Spleen (tissue), 7 donors: Measurements from ENCODE around the gene ZNF652.

ENCODE experiments used
- POLR2A ChIP-seq, 3 donors: fragments of 450-650 bp; IDR thresholded peaks; one replicate each; pipeline ENCODE4 v1.5.1; 2017; ENCODE audit warnings: antibody characterized with exemption in 3 of 3, mild to moderate bottlenecking in 1 of 3
- POLR2AphosphoS5 ChIP-seq, 3 donors: sonication (generic); formaldehyde crosslinking; IDR thresholded peaks; one replicate each; pipeline ENCODE4 v1.5.1; 2017; ENCODE audit warnings: antibody characterized with exemption in 3 of 3
- TF ChIP-seq, protein P1 (sequence below), 11 experiments: fragments of 200-600 bp in 7 of 11; fragments of 450-650 bp in 4 of 11; sonication (generic) in 4 of 11; IDR thresholded peaks in 8 of 11; conservative IDR thresholded peaks in 3 of 11; 1 replicate in 7 of 11; 2 replicates in 4 of 11; pipeline versions ENCODE4 v1.4.0 to v1.8.0; 2016 to 2021; ENCODE audit warnings: antibody characterized with exemption in 11 of 11, inconsistent platforms in 4 of 11, mild to moderate bottlenecking in 1 of 11
- donor health status: DM: no; HTN: no; CAD: no; lungs with moderate emphysema.
- donor health status: DM: no; HTN: no; CAD: no.
- donor health status: DM: no; HTN: no; CAD: no.

DNA sequence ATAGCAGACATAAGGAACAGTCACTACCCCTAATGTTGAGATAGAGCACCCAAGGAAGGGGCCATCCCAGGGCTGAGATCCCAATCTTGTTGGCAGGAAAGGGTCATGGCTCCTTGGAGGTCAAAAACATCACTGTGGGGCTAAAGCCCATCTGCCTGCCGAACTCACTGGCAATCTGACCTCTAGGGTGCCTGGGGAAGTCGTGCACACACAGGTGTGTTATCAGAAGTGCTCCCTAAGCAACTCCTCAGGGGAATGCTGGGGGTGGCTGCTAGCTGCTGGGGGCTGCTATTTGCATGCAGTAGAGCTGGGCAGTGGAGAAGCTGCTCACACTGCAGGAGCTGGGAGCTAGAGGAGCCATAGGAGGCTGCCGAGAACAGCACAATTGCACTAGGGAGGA is 84.0 kb downstream of the ZNF652 start:
- TF ChIP-seq POLR2A (IDR thresholded peaks at IDR 0.05) = no peak
- TF ChIP-seq, protein P1, sequence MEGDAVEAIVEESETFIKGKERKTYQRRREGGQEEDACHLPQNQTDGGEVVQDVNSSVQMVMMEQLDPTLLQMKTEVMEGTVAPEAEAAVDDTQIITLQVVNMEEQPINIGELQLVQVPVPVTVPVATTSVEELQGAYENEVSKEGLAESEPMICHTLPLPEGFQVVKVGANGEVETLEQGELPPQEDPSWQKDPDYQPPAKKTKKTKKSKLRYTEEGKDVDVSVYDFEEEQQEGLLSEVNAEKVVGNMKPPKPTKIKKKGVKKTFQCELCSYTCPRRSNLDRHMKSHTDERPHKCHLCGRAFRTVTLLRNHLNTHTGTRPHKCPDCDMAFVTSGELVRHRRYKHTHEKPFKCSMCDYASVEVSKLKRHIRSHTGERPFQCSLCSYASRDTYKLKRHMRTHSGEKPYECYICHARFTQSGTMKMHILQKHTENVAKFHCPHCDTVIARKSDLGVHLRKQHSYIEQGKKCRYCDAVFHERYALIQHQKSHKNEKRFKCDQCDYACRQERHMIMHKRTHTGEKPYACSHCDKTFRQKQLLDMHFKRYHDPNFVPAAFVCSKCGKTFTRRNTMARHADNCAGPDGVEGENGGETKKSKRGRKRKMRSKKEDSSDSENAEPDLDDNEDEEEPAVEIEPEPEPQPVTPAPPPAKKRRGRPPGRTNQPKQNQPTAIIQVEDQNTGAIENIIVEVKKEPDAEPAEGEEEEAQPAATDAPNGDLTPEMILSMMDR (IDR thresholded peaks at IDR 0.05 in 8 of 11, conservative IDR thresholded peaks at IDR 0.05 in 3 of 11) = no peak
- no peak for TF ChIP-seq POLR2AphosphoS5 (IDR thresholded peaks at IDR 0.05)
